Fibroblast of skin of right biceps (primary cell): Measurements from ENCODE around the gene SCAF4.
"Not testable (repeated sequence)": the region's sequence is repeated elsewhere in the genome, so short reads cannot be mapped to it uniquely, and the experiment has no call there.

Experiments
- DNase-seq: peaks from one replicate; pipeline ENCODE4 v3.0.0-alpha.2; 2013

SCAF4 gene, protein sequence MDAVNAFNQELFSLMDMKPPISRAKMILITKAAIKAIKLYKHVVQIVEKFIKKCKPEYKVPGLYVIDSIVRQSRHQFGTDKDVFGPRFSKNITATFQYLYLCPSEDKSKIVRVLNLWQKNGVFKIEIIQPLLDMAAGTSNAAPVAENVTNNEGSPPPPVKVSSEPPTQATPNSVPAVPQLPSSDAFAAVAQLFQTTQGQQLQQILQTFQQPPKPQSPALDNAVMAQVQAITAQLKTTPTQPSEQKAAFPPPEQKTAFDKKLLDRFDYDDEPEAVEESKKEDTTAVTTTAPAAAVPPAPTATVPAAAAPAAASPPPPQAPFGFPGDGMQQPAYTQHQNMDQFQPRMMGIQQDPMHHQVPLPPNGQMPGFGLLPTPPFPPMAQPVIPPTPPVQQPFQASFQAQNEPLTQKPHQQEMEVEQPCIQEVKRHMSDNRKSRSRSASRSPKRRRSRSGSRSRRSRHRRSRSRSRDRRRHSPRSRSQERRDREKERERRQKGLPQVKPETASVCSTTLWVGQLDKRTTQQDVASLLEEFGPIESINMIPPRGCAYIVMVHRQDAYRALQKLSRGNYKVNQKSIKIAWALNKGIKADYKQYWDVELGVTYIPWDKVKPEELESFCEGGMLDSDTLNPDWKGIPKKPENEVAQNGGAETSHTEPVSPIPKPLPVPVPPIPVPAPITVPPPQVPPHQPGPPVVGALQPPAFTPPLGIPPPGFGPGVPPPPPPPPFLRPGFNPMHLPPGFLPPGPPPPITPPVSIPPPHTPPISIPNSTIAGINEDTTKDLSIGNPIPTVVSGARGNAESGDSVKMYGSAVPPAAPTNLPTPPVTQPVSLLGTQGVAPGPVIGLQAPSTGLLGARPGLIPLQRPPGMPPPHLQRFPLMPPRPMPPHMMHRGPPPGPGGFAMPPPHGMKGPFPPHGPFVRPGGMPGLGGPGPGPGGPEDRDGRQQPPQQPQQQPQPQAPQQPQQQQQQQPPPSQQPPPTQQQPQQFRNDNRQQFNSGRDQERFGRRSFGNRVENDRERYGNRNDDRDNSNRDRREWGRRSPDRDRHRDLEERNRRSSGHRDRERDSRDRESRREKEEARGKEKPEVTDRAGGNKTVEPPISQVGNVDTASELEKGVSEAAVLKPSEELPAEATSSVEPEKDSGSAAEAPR

DNA sequence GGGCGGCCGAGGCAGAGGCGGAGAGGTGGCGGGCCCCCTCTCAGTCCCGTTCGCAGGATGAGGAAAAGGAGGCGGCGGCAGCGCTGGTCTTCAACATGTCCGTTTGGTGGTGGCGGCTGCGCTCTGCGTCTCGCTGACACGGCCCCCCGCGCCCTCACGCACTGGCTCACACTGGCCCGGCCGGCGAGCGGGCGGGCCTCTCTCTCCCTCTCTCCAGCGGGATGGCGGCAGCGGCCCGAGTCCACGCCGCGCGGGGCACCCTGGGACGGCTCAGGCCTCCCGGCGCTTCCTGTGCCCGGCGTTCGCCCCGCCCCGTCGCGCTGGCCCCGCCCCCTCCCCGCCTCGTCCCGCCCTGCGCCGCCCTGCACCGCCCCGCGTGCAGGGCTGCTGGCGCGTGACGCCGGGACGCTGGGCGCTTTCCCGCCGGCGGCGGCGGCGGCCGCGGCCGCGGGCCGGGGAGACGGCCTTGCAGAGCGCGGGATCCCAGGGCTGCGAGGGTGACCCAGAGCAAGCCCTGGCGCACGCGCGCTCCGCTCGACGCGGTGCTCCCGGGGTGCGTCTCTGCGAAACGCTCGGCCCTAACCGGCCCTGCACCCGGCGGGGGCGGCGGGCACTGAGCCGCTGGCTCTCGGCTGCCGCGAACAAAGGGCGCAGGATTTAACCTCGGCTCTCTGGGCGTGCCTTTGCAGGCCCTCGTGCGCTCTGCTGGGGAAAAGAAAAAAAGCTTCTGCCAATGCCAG lies at the start of gene SCAF4:
Gene SCAF4, minus strand, starts transcription at position 262 of the 740 bp plus-strand sequence. CDS start 426 bp downstream, outside the sequence.
- DNase-seq, result peak; percentile 91

GRCh38 chr21:31780944-31781343 lies 49.0 kb upstream of the SCAF4 start:
- DNase-seq, result no peak

- DNase-seq, result no peak
These were observed 46.6 kb upstream of the SCAF4 start for GRCh38 chr21:31778546-31778945.

- no peak for DNase-seq
These were observed 45.9 kb upstream of the SCAF4 start for GRCh38 chr21:31777857-31778256.

DNA sequence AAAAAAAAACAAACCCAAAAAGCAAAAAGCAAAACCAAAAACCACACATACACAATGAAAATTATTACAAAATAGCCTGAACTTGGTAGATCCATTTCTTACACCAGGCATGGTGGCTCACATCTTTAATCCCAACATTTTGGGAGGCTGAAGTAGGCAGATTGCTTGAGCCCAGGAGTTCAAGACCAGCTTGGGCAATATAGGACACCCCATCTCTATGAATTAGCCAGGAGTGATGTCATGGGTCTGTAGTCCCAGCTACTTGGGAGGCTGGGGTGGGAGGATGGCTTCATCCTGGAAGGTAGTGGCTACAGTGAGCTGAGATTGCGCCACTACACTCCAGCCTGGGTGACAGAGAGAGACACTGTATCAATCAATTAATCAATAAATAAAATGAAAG lies 42.1 kb upstream of the SCAF4 start:
- no peak for DNase-seq

DNA sequence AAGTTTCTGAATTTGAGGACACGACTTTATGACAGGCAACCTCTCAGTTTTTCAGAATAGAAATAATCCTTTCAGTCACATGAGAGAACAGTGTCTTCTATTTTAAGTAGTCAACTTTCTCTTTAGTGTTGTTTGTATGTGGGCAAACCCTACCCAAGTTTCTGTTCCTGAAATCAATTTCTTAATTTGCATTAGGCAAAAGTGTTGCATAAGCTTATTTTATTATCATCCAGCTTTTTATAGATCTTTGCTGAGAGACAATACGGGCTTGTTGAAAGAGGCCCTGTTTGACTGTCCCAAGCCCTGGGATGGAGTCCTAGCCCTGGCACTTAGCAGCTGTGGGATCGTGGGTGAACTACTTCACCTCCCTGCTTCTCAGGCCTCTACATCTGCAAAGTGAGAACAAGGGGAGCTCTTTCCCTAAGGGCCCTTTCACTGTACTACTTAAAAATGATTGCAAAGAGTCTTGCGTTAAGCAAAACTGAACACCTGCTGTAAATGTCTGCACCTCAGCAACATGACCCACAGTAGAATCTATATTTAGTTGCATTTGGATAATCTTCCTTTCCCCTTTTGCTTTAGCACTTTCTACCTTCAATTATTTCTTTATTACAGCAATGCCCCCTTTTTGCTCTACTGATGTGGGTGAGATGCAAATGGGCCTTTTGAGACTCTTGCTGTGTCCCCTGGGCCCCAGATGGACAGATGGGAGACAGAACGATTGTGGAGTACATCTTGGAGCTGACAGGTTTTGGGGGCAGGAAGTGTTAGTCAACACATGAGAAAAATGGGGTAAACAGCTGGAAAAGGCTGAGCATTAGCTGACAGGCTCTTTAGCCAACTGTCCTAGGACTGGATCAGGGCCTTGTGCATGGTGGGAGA lies 41.0 kb upstream of the SCAF4 start:
- no peak for DNase-seq

DNA sequence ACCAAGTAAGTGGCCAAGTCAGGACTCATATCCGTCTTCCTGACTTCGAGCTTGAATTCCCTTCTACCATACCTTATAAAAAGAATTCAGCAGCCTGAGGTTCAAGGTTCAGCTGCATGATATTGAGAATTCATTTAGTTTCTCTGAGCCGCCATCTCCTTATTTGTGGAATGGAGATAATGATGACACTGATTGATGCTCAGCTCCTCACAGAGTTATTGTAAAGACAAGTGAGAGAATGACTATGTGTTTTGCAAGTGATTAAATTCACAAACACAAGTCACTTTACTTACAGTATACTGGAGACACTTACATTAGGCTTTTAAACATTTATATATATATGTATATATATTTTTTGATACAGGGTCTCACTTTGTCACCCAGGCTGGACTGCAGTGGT lies 39.8 kb upstream of the SCAF4 start:
- DNase-seq, result no peak

GRCh38 chr21:31768710-31769109 lies 36.8 kb upstream of the SCAF4 start:
- no peak for DNase-seq

DNA sequence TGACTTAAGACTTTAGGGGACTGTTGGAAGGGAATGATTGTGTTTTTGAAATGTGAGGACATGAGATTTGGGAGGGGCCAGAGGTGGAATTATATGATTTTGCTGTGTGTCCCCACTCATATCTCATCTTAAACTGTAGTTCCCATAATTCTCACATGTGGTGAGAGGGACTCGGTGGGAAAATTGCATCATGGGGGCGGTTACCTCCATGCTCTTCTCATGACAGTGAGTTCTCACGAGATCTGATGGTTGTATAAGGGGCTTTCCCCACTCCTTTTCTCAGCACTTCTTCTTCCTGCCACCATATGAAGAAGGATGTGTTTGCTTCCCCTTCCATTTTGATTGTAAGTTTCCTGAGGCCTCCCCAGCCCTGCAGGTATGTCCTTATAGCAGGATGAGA lies 35.0 kb upstream of the SCAF4 start:
- no peak for DNase-seq

DNA sequence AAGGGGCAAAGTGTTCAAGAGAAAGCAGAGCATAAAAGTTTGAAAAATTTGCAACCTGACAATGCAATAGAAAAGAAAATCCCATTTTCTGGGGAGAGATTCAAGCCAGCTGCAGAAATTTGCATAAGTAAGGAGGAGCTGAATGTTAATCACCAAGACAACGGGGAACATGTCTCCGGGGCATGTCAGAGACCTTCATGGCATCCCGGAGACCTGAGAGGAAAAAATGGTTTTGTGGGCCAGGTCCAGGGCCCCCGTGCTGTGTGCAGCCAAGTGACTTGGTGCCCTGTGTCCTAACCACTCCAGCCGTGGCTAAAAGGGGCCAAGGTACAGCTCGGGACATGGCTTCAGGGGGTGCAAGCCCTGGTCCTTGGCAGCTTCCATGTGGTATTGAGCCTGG lies 33.9 kb upstream of the SCAF4 start:
- DNase-seq, result not testable (repeated sequence)

DNA sequence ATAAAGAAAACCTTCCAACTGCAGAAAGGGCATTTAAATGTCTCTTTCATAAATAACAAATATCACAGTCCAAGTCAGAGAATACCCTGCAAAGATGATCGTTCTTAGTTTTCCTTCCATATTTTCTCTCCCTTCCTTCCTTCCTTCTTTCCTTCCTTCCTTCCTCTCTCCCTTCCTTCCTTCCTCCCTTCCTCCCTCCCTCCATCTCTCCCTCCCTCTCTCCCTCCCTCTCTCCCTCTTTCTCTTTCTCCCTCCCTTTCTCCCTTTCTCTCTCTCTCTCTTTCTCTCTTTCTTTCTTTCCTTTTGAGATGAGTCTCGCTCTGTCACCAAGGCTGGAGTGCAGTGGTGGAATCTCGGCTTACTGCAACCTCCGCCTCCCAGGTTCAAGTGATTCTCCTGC lies 29.0 kb upstream of the SCAF4 start:
- no peak for DNase-seq

GRCh38 chr21:31756787-31757186 lies 24.9 kb upstream of the SCAF4 start:
- no peak for DNase-seq

DNA sequence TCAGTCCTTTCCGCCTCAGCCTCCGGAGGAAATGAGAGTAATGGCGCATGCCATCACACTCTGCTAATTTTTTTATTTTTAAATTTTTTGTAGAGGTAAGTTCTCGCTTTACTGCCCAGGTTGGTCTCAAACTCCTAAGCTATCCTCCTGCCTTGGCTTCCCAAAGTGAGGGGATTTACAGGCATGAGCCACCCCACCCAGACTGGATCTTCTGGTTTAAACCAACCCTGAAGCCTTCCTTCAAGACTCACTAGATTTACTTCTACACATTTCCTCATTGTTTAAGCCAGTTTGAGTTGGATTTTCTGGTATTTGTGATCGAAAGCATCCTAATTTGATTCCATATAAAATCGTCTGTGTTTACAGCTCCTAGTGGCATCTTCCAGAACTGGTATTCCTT lies 23.1 kb upstream of the SCAF4 start:
- no peak for DNase-seq

- DNase-seq, result no peak
These were observed 22.7 kb upstream of the SCAF4 start for GRCh38 chr21:31754708-31754960.

DNA sequence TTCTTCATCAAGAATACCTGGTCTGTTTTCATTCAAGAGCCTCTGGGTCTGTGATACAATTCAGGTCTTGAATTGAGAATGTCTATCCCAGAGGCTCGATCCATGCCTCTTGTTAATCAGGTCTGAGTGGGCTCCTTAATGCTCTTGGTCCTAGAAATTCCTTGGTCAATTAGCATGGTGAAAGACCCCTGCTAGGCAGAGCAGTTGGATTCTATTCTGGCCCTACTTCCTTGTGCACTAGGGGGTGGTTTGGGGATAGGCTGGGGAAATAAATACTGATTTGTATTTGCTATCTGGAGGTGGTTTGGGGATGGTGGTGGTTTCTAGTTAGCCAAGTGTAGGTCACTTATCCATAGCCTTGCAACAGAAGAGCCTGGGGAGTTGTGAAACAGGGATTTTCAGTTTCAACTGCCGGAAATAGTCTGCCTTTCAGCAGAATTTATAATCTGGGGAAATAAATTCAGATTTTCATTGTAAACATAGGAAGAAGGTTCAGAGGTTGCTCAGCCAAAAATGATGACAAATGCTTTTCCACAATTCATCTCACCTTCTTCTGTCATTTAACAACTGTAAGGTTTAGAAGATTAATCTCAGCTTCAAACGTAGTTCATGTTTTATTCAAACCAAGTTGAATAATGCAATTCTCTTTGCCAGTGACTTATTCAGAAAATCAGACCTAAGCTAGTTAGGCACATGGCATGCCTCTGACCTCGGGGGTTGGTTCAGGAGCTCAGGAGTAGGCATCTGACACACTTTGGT lies 22.2 kb upstream of the SCAF4 start:
- no peak for DNase-seq

DNA sequence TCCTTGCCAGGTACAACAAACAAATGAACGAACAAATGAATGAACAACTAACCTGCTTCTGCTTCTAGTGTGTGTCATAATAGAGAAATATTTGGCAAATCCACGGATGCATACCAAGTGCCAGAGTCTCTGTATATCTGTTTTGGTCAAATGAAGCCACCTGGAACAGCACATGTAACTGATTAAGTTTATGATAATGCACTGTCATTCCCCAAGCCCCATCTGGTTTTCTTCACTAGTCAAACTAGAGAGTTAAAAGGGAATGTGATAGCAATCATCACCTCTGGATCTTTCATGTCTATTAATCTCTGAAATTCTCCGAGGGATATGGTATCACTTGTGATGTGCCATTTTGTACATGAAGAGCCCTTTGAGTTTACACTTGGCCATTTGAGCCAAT lies 21.0 kb upstream of the SCAF4 start:
- no peak for DNase-seq

DNA sequence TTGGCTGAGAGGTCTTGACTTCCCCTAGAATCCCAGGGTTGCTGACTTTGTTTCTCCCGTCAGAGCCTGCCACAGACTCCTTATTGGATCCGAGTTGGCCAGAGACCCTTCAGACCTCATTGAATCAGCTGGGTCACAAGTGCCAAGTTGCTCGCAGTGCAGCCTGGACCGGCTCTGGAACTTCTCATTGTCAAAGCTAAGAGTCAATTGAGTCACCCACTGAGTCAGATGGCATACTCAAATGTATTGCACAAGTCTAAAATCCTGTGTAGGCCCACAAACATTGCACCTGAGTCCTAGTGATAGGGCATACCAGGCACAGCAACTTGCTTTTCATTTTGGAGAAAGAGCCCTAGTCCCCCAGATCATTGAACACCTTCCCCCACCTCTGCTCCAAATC lies 20.4 kb upstream of the SCAF4 start:
- DNase-seq, result no peak

DNA sequence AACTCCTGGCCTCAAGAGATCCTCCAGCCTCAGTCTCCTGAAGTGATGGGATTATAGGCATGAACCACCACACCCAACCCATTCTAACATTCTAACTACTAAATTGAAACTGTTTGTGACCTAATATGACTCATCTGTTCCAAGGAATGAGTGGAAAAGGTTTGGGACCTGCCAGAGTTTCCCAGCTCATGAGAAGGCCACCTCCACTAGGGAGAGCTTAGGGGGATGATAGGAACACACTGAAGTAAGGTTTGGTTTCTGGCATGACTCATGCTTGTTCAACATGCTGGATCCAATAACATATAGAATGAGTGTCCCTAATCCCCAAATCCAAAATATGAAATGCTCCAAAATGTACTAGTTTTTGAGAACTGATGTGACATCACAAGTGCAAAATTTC lies 18.9 kb upstream of the SCAF4 start:
- peak; percentile 79 for DNase-seq

GRCh38 chr21:31744182-31744800 lies 12.4 kb upstream of the SCAF4 start:
- DNase-seq, result no peak

GRCh38 chr21:31743712-31744111 lies 11.8 kb upstream of the SCAF4 start:
- no peak for DNase-seq

- DNase-seq, result no peak
These were observed 9.2 kb upstream of the SCAF4 start for GRCh38 chr21:31741116-31741515.
